Right lung (tissue), 5 donors: Measurements from ENCODE around the gene CSTF3. TPM values are rescaled to one million over a fixed set of nuclear protein-coding genes. Genes with fewer than 3 reads are reported as not detected.
A peak's percentile ranks its signal among the peaks of the same experiment; 100 is the strongest.
"Not testable (repeated sequence)": the region's sequence is repeated elsewhere in the genome, so short reads cannot be mapped to it uniquely, and the experiment has no call there.

Source experiments
- DNase-seq, 2 donors: peaks; one replicate each; pipeline ENCODE4 v3.0.0-alpha.2; 2013
- polyA plus RNA-seq, 5 donors: library from polyadenylated mRNA; unstranded; fragments of 120-200 nt; gene quantifications; one replicate each; pipeline versions ENCODE4 v1.2.1 to v1.2.3, GENCODE V29; 2013; ENCODE audit warnings: inconsistent platforms in 1 of 5, low replicate concordance in 1 of 5; ENCODE audit not compliant: insufficient read length in 5 of 5, insufficient read depth in 1 of 5

The CSTF3 gene
- polyA plus RNA-seq, 5 donors = 46.1 to 62.2 (median 55.3) TPM

GRCh38 chr11:33172345-33172744 is 11.1 kb upstream of the CSTF3 start:
- no peak for DNase-seq

GRCh38 chr11:33171251-33171650 is 10.0 kb upstream of the CSTF3 start:
- no peak for DNase-seq

- no peak for DNase-seq
These were observed 7.5 kb upstream of the CSTF3 start for GRCh38 chr11:33168709-33169200.

- no peak for DNase-seq
These were observed 1.6 kb upstream of the CSTF3 start for GRCh38 chr11:33162831-33163230.

- DNase-seq = no peak
These were observed 693 bp downstream of the CSTF3 start for GRCh38 chr11:33160587-33160986.

- peak in 1 of 2 donors; percentile 63 for DNase-seq
These were observed 1.1 kb downstream of the CSTF3 start for GRCh38 chr11:33160136-33160535.

- not testable (repeated sequence) for DNase-seq
These were observed 1.9 kb downstream of the CSTF3 start for GRCh38 chr11:33159378-33159867.

- no peak for DNase-seq
These were observed 2.5 kb downstream of the CSTF3 start for GRCh38 chr11:33158596-33159275.

- no peak for DNase-seq
These were observed 3.9 kb downstream of the CSTF3 start for GRCh38 chr11:33157103-33158027.

GRCh38 chr11:33151399-33151798 is 9.9 kb downstream of the CSTF3 start:
- DNase-seq = no peak

GRCh38 chr11:33147559-33147958 is 13.7 kb downstream of the CSTF3 start:
- no peak for DNase-seq

GRCh38 chr11:33135768-33136443 is 25.4 kb downstream of the CSTF3 start:
- DNase-seq = no peak

- peak; percentile 85 to 91 for DNase-seq
These were observed 26.1 kb downstream of the CSTF3 start for GRCh38 chr11:33135216-33135615.

GRCh38 chr11:33134276-33134675 is 27.0 kb downstream of the CSTF3 start:
- no peak for DNase-seq

GRCh38 chr11:33133761-33134160 is 27.5 kb downstream of the CSTF3 start:
- DNase-seq = no peak

GRCh38 chr11:33132510-33132909 is 28.8 kb downstream of the CSTF3 start:
- no peak for DNase-seq

GRCh38 chr11:33128739-33129138 is 32.5 kb downstream of the CSTF3 start:
- peak in 1 of 2 donors; percentile 12 for DNase-seq

- no peak for DNase-seq
These were observed 35.7 kb downstream of the CSTF3 start for GRCh38 chr11:33125611-33126010.

- no peak for DNase-seq
These were observed 36.3 kb downstream of the CSTF3 start for GRCh38 chr11:33125025-33125424.

- not testable (repeated sequence) for DNase-seq
These were observed 38.6 kb downstream of the CSTF3 start for GRCh38 chr11:33122696-33123095.

- no peak for DNase-seq
These were observed 44.7 kb downstream of the CSTF3 start for GRCh38 chr11:33116535-33116934.

GRCh38 chr11:33110083-33110482 is 51.2 kb downstream of the CSTF3 start:
- peak in 1 of 2 donors; percentile 4 for DNase-seq
